ENCODE measurements around the gene CAMKK2.
"Not testable (repeated sequence)": the region's sequence is repeated elsewhere in the genome, so short reads cannot be mapped to it uniquely, and the experiment has no call there.

Gene CAMKK2

DNA sequence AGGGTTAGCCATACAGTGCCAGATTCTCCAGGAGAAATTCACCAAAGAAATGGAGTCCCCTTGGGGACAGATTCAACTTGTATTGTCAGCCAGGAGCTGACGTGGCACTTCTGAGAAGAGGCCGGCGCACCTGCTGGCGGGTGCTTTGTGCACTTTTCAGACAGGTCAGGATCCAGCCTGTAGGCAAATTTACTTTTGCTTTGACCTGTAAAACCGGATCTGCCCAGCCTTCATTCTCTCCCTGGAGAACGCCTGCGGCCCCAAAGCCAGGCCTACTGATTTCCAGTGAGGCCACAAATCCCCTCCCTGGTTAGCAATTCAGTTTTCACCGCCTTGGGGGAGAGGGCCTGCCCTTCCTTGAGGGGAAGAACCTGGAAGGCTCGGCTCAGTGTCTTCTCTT, 69.2 kb downstream of the CAMKK2 start:
- Histone ChIP-seq H3K27ac (ENCODE audit: extremely low read depth, low read depth, low read length) (no peak overlapping the region), H3K4me3 (ENCODE audit: low read depth, low read length) (no peak overlapping the region), H3K36me3 (ENCODE audit: control insufficient read depth in 2 of 2, insufficient read depth in 1 of 2, low read length in 2 of 2) (peaks cover 8 to 42% of the 10 kb centered on the region in 2 experiments; a peak in 2 of 3 replicates), H3K9me3 (ENCODE audit: control insufficient read depth, insufficient read depth, low read depth, low read length) (no peaks in the 10 kb centered on the region), H3K4me1 (ENCODE audit: control insufficient read depth, insufficient read depth, low read length) (no peaks in the 10 kb centered on the region)
- ChIA-PET POLR2A (no interaction called here), CTCF (interaction anchor here (0.7 kb wide), 1 partner anchor 251 kb away, joined by 3 read pairs; no protein-coding TSS in a partner anchor)
- TF ChIP-seq ZNF335 (tag by site-specific recombination; conservative IDR thresholded peaks at IDR 0.05) (no peak), ZBTB48 (tag by site-specific recombination; IDR thresholded peaks at IDR 0.05) (no peak), MYNN (tag by site-specific recombination; IDR thresholded peaks at IDR 0.05; ENCODE audit: borderline replicate concordance) (no peak)
- TF ChIP-seq, protein P1, sequence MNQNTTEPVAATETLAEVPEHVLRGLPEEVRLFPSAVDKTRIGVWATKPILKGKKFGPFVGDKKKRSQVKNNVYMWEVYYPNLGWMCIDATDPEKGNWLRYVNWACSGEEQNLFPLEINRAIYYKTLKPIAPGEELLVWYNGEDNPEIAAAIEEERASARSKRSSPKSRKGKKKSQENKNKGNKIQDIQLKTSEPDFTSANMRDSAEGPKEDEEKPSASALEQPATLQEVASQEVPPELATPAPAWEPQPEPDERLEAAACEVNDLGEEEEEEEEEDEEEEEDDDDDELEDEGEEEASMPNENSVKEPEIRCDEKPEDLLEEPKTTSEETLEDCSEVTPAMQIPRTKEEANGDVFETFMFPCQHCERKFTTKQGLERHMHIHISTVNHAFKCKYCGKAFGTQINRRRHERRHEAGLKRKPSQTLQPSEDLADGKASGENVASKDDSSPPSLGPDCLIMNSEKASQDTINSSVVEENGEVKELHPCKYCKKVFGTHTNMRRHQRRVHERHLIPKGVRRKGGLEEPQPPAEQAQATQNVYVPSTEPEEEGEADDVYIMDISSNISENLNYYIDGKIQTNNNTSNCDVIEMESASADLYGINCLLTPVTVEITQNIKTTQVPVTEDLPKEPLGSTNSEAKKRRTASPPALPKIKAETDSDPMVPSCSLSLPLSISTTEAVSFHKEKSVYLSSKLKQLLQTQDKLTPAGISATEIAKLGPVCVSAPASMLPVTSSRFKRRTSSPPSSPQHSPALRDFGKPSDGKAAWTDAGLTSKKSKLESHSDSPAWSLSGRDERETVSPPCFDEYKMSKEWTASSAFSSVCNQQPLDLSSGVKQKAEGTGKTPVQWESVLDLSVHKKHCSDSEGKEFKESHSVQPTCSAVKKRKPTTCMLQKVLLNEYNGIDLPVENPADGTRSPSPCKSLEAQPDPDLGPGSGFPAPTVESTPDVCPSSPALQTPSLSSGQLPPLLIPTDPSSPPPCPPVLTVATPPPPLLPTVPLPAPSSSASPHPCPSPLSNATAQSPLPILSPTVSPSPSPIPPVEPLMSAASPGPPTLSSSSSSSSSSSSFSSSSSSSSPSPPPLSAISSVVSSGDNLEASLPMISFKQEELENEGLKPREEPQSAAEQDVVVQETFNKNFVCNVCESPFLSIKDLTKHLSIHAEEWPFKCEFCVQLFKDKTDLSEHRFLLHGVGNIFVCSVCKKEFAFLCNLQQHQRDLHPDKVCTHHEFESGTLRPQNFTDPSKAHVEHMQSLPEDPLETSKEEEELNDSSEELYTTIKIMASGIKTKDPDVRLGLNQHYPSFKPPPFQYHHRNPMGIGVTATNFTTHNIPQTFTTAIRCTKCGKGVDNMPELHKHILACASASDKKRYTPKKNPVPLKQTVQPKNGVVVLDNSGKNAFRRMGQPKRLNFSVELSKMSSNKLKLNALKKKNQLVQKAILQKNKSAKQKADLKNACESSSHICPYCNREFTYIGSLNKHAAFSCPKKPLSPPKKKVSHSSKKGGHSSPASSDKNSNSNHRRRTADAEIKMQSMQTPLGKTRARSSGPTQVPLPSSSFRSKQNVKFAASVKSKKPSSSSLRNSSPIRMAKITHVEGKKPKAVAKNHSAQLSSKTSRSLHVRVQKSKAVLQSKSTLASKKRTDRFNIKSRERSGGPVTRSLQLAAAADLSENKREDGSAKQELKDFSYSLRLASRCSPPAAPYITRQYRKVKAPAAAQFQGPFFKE (tag by site-specific recombination; IDR thresholded peaks at IDR 0.05; ENCODE audit: borderline replicate concordance) = no peak

DNA sequence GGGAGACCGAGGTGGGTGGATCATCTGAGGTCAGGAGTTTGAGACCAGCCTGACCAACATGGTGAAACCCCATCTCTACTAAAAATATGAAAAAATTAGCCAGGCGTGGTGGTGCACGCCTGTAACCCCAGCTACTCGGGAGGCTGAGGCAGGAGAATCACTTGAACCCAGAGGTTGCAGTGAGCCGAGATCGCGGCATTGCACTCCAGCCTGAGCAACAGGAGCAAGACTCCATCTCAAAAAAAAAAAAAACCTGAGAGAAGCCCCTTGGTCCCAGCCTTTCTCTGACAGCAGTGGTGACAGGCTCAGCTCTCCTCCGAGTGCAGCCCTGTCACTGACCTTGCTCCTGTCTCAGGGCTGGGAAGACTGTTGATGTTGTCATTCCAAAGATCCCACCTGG, 69.6 kb downstream of the CAMKK2 start:
- H3K27ac ChIP-seq (ENCODE audit: extremely low read depth, low read depth, low read length); H3K9me3 ChIP-seq (ENCODE audit: control insufficient read depth, insufficient read depth, low read depth, low read length); H3K4me3 ChIP-seq (ENCODE audit: low read depth, low read length); POLR2A ChIA-PET; H3K4me1 ChIP-seq (ENCODE audit: control insufficient read depth, insufficient read depth, low read length): not testable (repeated sequence)
- CTCF ChIA-PET = interaction anchor here (0.7 kb wide), 1 partner anchor 252 kb away, joined by 3 read pairs; no protein-coding TSS in a partner anchor
- peaks cover 8 to 38% of the 10 kb centered on the region in 2 experiments; a peak in 2 of 3 replicates for H3K36me3 ChIP-seq (ENCODE audit: control insufficient read depth in 2 of 2, insufficient read depth in 1 of 2, low read length in 2 of 2)

DNA sequence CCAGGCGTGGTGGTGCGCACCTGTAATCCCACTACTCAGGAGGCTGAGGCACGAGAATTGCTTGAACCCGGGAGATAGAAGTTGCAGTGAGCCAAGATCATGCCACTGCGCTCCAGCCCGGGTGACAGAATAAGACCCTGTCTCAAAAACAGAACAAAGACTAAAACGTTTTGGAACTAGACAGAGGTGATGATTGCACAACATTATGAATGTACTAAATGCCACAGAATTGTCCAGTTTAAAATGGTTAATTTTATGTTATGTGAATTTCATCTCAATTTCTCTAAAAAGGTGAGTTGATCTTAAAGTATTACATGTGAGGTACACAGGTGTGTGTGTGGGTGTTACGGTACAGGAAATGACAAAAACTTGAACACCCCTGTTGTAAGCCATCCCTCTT, 70.1 kb downstream of the CAMKK2 start:
- Histone ChIP-seq H3K4me1 (ENCODE audit: control insufficient read depth, insufficient read depth, low read length) (no peaks in the 10 kb centered on the region), H3K36me3 (ENCODE audit: control insufficient read depth in 2 of 2, insufficient read depth in 1 of 2, low read length in 2 of 2) (peaks cover 8 to 40% of the 10 kb centered on the region in 2 experiments; a peak in 2 of 3 replicates), H3K27ac (ENCODE audit: extremely low read depth, low read depth, low read length) (no peak overlapping the region), H3K4me3 (ENCODE audit: low read depth, low read length) (no peak overlapping the region), H3K9me3 (ENCODE audit: control insufficient read depth, insufficient read depth, low read depth, low read length) (no peaks in the 10 kb centered on the region)
- CTCF ChIA-PET = no interaction called here
- POLR2A ChIA-PET = no interaction called here
- TF ChIP-seq, protein P2, sequence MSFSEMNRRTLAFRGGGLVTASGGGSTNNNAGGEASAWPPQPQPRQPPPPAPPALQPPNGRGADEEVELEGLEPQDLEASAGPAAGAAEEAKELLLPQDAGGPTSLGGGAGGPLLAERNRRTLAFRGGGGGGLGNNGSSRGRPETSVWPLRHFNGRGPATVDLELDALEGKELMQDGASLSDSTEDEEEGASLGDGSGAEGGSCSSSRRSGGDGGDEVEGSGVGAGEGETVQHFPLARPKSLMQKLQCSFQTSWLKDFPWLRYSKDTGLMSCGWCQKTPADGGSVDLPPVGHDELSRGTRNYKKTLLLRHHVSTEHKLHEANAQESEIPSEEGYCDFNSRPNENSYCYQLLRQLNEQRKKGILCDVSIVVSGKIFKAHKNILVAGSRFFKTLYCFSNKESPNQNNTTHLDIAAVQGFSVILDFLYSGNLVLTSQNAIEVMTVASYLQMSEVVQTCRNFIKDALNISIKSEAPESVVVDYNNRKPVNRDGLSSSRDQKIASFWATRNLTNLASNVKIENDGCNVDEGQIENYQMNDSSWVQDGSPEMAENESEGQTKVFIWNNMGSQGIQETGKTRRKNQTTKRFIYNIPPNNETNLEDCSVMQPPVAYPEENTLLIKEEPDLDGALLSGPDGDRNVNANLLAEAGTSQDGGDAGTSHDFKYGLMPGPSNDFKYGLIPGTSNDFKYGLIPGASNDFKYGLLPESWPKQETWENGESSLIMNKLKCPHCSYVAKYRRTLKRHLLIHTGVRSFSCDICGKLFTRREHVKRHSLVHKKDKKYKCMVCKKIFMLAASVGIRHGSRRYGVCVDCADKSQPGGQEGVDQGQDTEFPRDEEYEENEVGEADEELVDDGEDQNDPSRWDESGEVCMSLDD (tag by site-specific recombination; IDR thresholded peaks at IDR 0.05) = no peak
- TF ChIP-seq ZNF660 (tag by site-specific recombination; IDR thresholded peaks at IDR 0.05) (no peak), SP3 (tag by site-specific recombination; IDR thresholded peaks at IDR 0.05) (no peak), ZBTB7A (tag by site-specific recombination; IDR thresholded peaks at IDR 0.05; ENCODE audit: low read depth) (no peak), ZBTB21 (tag by site-specific recombination; IDR thresholded peaks at IDR 0.05) (no peak), ZNF174 (tag by site-specific recombination; IDR thresholded peaks at IDR 0.05) (no peak), ZNF324 (tag by site-specific recombination; IDR thresholded peaks at IDR 0.05) (no peak), GLI4 (tag by site-specific recombination; IDR thresholded peaks at IDR 0.05) (no peak), HOXD13 (CRISPR knock-in tag; IDR thresholded peaks at IDR 0.05; ENCODE audit: borderline replicate concordance) (no peak), ZNF521 (tag by site-specific recombination; IDR thresholded peaks at IDR 0.05) (no peak), SALL2 (tag by site-specific recombination; IDR thresholded peaks at IDR 0.05; ENCODE audit: borderline replicate concordance) (no peak), ZNF221 (tag by site-specific recombination; IDR thresholded peaks at IDR 0.05; ENCODE audit: borderline replicate concordance) (no peak), KLF7 (tag by site-specific recombination; IDR thresholded peaks at IDR 0.05; ENCODE audit: borderline replicate concordance) (no peak)
- TF ChIP-seq, protein P3, sequence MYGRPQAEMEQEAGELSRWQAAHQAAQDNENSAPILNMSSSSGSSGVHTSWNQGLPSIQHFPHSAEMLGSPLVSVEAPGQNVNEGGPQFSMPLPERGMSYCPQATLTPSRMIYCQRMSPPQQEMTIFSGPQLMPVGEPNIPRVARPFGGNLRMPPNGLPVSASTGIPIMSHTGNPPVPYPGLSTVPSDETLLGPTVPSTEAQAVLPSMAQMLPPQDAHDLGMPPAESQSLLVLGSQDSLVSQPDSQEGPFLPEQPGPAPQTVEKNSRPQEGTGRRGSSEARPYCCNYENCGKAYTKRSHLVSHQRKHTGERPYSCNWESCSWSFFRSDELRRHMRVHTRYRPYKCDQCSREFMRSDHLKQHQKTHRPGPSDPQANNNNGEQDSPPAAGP (tag by site-specific recombination; IDR thresholded peaks at IDR 0.05) = no peak
- TF ChIP-seq, protein P4, sequence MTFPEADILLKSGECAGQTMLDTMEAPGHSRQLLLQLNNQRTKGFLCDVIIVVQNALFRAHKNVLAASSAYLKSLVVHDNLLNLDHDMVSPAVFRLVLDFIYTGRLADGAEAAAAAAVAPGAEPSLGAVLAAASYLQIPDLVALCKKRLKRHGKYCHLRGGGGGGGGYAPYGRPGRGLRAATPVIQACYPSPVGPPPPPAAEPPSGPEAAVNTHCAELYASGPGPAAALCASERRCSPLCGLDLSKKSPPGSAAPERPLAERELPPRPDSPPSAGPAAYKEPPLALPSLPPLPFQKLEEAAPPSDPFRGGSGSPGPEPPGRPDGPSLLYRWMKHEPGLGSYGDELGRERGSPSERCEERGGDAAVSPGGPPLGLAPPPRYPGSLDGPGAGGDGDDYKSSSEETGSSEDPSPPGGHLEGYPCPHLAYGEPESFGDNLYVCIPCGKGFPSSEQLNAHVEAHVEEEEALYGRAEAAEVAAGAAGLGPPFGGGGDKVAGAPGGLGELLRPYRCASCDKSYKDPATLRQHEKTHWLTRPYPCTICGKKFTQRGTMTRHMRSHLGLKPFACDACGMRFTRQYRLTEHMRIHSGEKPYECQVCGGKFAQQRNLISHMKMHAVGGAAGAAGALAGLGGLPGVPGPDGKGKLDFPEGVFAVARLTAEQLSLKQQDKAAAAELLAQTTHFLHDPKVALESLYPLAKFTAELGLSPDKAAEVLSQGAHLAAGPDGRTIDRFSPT (tag by site-specific recombination; IDR thresholded peaks at IDR 0.05) = no peak
